Liver (tissue), 9 donors: ENCODE results near the gene NOS1. TPM values are rescaled to one million over a fixed set of nuclear protein-coding genes. Genes with fewer than 3 reads are reported as not detected.
"Not testable (repeated sequence)": the region's sequence is repeated elsewhere in the genome, so short reads cannot be mapped to it uniquely, and the experiment has no call there.

ENCODE experiments used
- DNase-seq: peaks from one replicate; pipeline ENCODE4 v3.0.0-alpha.2; 2017; ENCODE audit warnings: low spot score
- H3K27ac ChIP-seq, 2 donors: one replicate each; pipeline ENCODE4 v1.7.0; 2013; ENCODE audit warnings: inconsistent platforms in 2 of 2, low read length in 2 of 2, control low read depth in 1 of 2, low read depth in 1 of 2, mild to moderate bottlenecking in 1 of 2
- H3K27me3 ChIP-seq, 4 donors: one replicate each; pipeline versions ENCODE4 v1.6.1 to v1.7.0; 2013; ENCODE audit warnings: low read length in 3 of 4, inconsistent platforms in 1 of 4, mild to moderate bottlenecking in 1 of 4, moderate library complexity in 1 of 4; ENCODE audit not compliant: control insufficient read depth in 4 of 4, insufficient read depth in 4 of 4
- H3K36me3 ChIP-seq, 4 donors: one replicate each; pipeline versions ENCODE4 v1.6.1 to v1.7.0; 2013; ENCODE audit warnings: low read length in 3 of 4, mild to moderate bottlenecking in 3 of 4, low read depth in 1 of 4, moderate library complexity in 1 of 4; ENCODE audit not compliant: control insufficient read depth in 4 of 4, insufficient read depth in 3 of 4
- H3K4me1 ChIP-seq, 4 donors: one replicate each; pipeline versions ENCODE4 v1.6.1 to v1.7.0; 2013; ENCODE audit warnings: low read length in 3 of 4, mild to moderate bottlenecking in 3 of 4, moderate library complexity in 1 of 4; ENCODE audit not compliant: control insufficient read depth in 4 of 4, insufficient read depth in 4 of 4
- H3K4me3 ChIP-seq, 3 donors: one replicate each; pipeline versions ENCODE4 v1.6.1 to v1.7.0; 2013; ENCODE audit warnings: low read length in 3 of 3, control low read depth in 1 of 3, low read depth in 1 of 3, mild to moderate bottlenecking in 1 of 3
- H3K9ac ChIP-seq, 2 donors: one replicate each; pipeline ENCODE4 v1.7.0; 2013; ENCODE audit warnings: low read length in 2 of 2, mild to moderate bottlenecking in 2 of 2, moderate library complexity in 2 of 2, control low read depth in 1 of 2, low read depth in 1 of 2
- H3K9me3 ChIP-seq, 4 donors: one replicate each; pipeline versions ENCODE4 v1.6.1 to v1.7.0; 2013; ENCODE audit warnings: low read length in 3 of 4; ENCODE audit not compliant: control insufficient read depth in 4 of 4
- ATF3 ChIP-seq: IDR thresholded peaks from 2 replicates; pipeline ENCODE4 v1.6.1; 2016; ENCODE audit warnings: antibody characterized with exemption
- CTCF ChIP-seq: fragments of 150-350 bp; IDR thresholded peaks from 2 replicates; pipeline ENCODE4 v1.5.1; 2017; ENCODE audit warnings: improper control_type of control experiment, low read depth, low read length; ENCODE audit not compliant: missing input control
- FOXA1 ChIP-seq: IDR thresholded peaks from 2 replicates; pipeline ENCODE4 v1.6.1; 2016; ENCODE audit warnings: antibody characterized with exemption
- FOXA2 ChIP-seq: IDR thresholded peaks from 2 replicates; pipeline ENCODE4 v1.6.1; 2016; ENCODE audit warnings: antibody characterized with exemption
- GABPA ChIP-seq, 2 donors: IDR thresholded peaks in 1 of 2; conservative IDR thresholded peaks in 1 of 2; 2 replicates each; pipeline ENCODE4 v1.6.1; 2016; ENCODE audit warnings: antibody characterized with exemption in 2 of 2, mild to moderate bottlenecking in 1 of 2, moderate library complexity in 1 of 2
- HNF4A ChIP-seq, 2 donors: conservative IDR thresholded peaks; 2 replicates each; pipeline ENCODE4 v1.6.1; 2016; ENCODE audit warnings: antibody characterized with exemption in 2 of 2, mild to moderate bottlenecking in 2 of 2
- HNF4G ChIP-seq: IDR thresholded peaks from 2 replicates; pipeline ENCODE4 v1.6.1; 2016; ENCODE audit warnings: antibody characterized with exemption
- JUND ChIP-seq, 2 donors: IDR thresholded peaks; 2 replicates each; pipeline ENCODE4 v1.6.1; 2016; ENCODE audit warnings: antibody characterized with exemption in 2 of 2
- RAD21 ChIP-seq, 2 donors: IDR thresholded peaks; 2 replicates each; pipeline ENCODE4 v1.6.1; 2016; ENCODE audit warnings: antibody characterized with exemption in 2 of 2, mild to moderate bottlenecking in 2 of 2
- REST ChIP-seq: IDR thresholded peaks from 2 replicates; pipeline ENCODE4 v1.6.1; 2016; ENCODE audit warnings: antibody characterized with exemption, mild to moderate bottlenecking
- RXRA ChIP-seq, 2 donors: IDR thresholded peaks; 2 replicates each; pipeline ENCODE4 v1.6.1; 2017 to 2018; ENCODE audit warnings: antibody characterized with exemption in 2 of 2, mild to moderate bottlenecking in 1 of 2
- TAF1 ChIP-seq: conservative IDR thresholded peaks from 2 replicates; pipeline ENCODE4 v1.6.1; 2016; ENCODE audit warnings: antibody characterized with exemption, mild to moderate bottlenecking
- YY1 ChIP-seq: IDR thresholded peaks from 2 replicates; pipeline ENCODE4 v1.6.1; 2016; ENCODE audit warnings: antibody characterized with exemption, mild to moderate bottlenecking
- ZBTB33 ChIP-seq: IDR thresholded peaks from 2 replicates; pipeline ENCODE4 v1.6.1; 2016; ENCODE audit warnings: antibody characterized with exemption
- WGBS: extraction: QIAGEN DNeasy Blood & Tissue Kit; methylation state at CpG from one replicate; pipeline ENCODE4 v1.1.7; 2013; 5-methylcytosine and 5-hydroxymethylcytosine counted together
- polyA plus RNA-seq, 2 donors: library from polyadenylated mRNA; stranded (reverse) in 1 of 2; unstranded in 1 of 2; fragments of 200-250 nt in 1 of 2; fragments of >200 nt in 1 of 2; fragmentation: Nextera tagmentation in 1 of 2; extraction: Ambion mirVana in 1 of 2; gene quantifications; one replicate each; pipeline versions ENCODE4 v1.2.1 to v1.2.3, GENCODE V29; 2013 to 2015
- total RNA-seq, 2 donors: library from RNA; depleted of rRNA; stranded (reverse); fragments of >200 nt; gene quantifications; one replicate each; pipeline ENCODE4 v1.2.3, GENCODE V29; 2014
- donor health status: healthy.
- donor health status: healthy.
- donor health status: healthy.
- donor health status: healthy.
- donor health status: healthy.

Gene NOS1
- total and polyA plus RNA-seq, 4 donors, result under 0.01 to 0.08 (median 0.01) TPM; not detected in 1

GRCh38 chr12:117402363-117402762 lies 40.9 kb upstream of the NOS1 start (continued):
- peak; percentile 10 for TF ChIP-seq CTCF
- TF ChIP-seq JUND (IDR thresholded peaks at IDR 0.05), result no peak
- no peak for TF ChIP-seq RXRA (IDR thresholded peaks at IDR 0.05)
- TF ChIP-seq RAD21 (IDR thresholded peaks at IDR 0.05), result peak in 1 of 2 donors; percentile 53
- no peak for TF ChIP-seq TAF1
- TF ChIP-seq ZBTB33, result no peak
- TF ChIP-seq YY1, result no peak
- TF ChIP-seq FOXA1, result no peak

GRCh38 chr12:117400912-117401311 lies 39.5 kb upstream of the NOS1 start:
- H3K4me3 ChIP-seq, result no peak overlapping the region
- no peaks in the 10 kb centered on the region for H3K36me3 ChIP-seq
- H3K27ac ChIP-seq, result no peak overlapping the region
- peaks cover 0 to 5% (median 0%) of the 10 kb centered on the region in 4 donors for H3K4me1 ChIP-seq
- no peak for DNase-seq
- TF ChIP-seq RXRA (IDR thresholded peaks at IDR 0.05) (peak in 1 of 2 donors; percentile 40), HNF4G (no peak)
- H3K27me3 ChIP-seq, result no peaks in the 10 kb centered on the region
- peaks cover 0 to 6% (median under 1%) of the 10 kb centered on the region in 4 donors for H3K9me3 ChIP-seq
- WGBS, result 45% methylated on average over 2 of the region's 2 CpGs
- H3K9ac ChIP-seq, result no peak overlapping the region

- not testable (repeated sequence) for H3K27me3 ChIP-seq, H3K4me1 ChIP-seq, H3K27ac ChIP-seq, H3K36me3 ChIP-seq, H3K4me3 ChIP-seq, DNase-seq, H3K9ac ChIP-seq, H3K9me3 ChIP-seq
Measured at GRCh38 chr12:117398482-117398881, 37.1 kb upstream of the NOS1 start.

- DNase-seq, result no peak
- peaks cover 0 to 10% (median 8%) of the 10 kb centered on the region in 4 donors for H3K4me1 ChIP-seq
- H3K4me3 ChIP-seq, result no peak overlapping the region
- H3K27me3 ChIP-seq, result no peaks in the 10 kb centered on the region
- no peaks in the 10 kb centered on the region for H3K36me3 ChIP-seq
- H3K9ac ChIP-seq, result no peak overlapping the region
- H3K9me3 ChIP-seq, result peaks cover 0 to 6% (median 0%) of the 10 kb centered on the region in 4 donors
- no peak overlapping the region for H3K27ac ChIP-seq
- TF ChIP-seq YY1, result no peak
- TF ChIP-seq REST, result no peak
- TF ChIP-seq HNF4A (conservative IDR thresholded peaks at IDR 0.05), result no peak
- TF ChIP-seq GABPA (IDR thresholded peaks at IDR 0.05 in 1 of 2, conservative IDR thresholded peaks at IDR 0.05 in 1 of 2), result no peak
- no peak for TF ChIP-seq CTCF
- no peak for TF ChIP-seq FOXA1
- no peak for TF ChIP-seq FOXA2
- TF ChIP-seq ATF3, result no peak
- no peak for TF ChIP-seq ZBTB33
Measured at GRCh38 chr12:117395766-117396165, 34.3 kb upstream of the NOS1 start.
